CD14-positive monocyte (primary cell): Measurements from ENCODE around the gene KRT2. TPM values are rescaled to one million over a fixed set of nuclear protein-coding genes. Genes with fewer than 3 reads are reported as not detected.

Source experiments
- DNase-seq, 3 donors: peaks; one replicate each; pipeline ENCODE4 v3.0.0-alpha.2; 2011 to 2022
- H2AFZ ChIP-seq: 2 replicates; pipeline ENCODE4 v1.6.0; 2012; ENCODE audit warnings: mild to moderate bottlenecking, low read depth, low read length, inconsistent platforms; ENCODE audit not compliant: insufficient read depth, poor library complexity, severe bottlenecking
- H3K27ac ChIP-seq, 2 donors: 1 replicate in 1 of 2; 2 replicates in 1 of 2; pipeline ENCODE4 v1.5.1; 2012 to 2013; ENCODE audit warnings: low read length in 2 of 2, control low read depth in 1 of 2, inconsistent platforms in 1 of 2, low read depth in 1 of 2, mild to moderate bottlenecking in 1 of 2
- H3K27me3 ChIP-seq, 2 donors: one replicate each; pipeline versions ENCODE4 v1.6.0 to v1.6.1; 2011 to 2013; ENCODE audit warnings: low read length in 2 of 2; ENCODE audit not compliant: control insufficient read depth in 2 of 2, insufficient read depth in 2 of 2
- H3K36me3 ChIP-seq, 2 donors: replicated peaks in 1 of 2; 1 replicate in 1 of 2; 2 replicates in 1 of 2; pipeline versions ENCODE4 v1.5.1 to v1.6.1; 2012 to 2013; ENCODE audit warnings: low read length in 2 of 2, control low read depth in 1 of 2, inconsistent platforms in 1 of 2, mild to moderate bottlenecking in 1 of 2; ENCODE audit not compliant: insufficient read depth in 2 of 2, control insufficient read depth in 1 of 2
- H3K4me1 ChIP-seq, 2 donors: 1 replicate in 1 of 2; 2 replicates in 1 of 2; pipeline versions ENCODE4 v1.5.1 to v1.6.1; 2012 to 2013; ENCODE audit warnings: low read length in 2 of 2, control low read depth in 1 of 2, inconsistent platforms in 1 of 2, mild to moderate bottlenecking in 1 of 2, moderate library complexity in 1 of 2; ENCODE audit not compliant: insufficient read depth in 2 of 2, control insufficient read depth in 1 of 2
- H3K4me2 ChIP-seq: replicated peaks from 2 replicates; pipeline ENCODE3; 2012; ENCODE audit warnings: low read length, moderate library complexity, mild to moderate bottlenecking; ENCODE audit not compliant: poor library complexity, severe bottlenecking; ENCODE audit errors: extremely low read depth
- H3K4me3 ChIP-seq, 3 experiments: fragments of 200-600 bp in 1 of 3; sonication (generic) in 1 of 3; replicated peaks in 1 of 3; 1 replicate in 2 of 3; 2 replicates in 1 of 3; pipeline ENCODE4 v1.5.1; 2011 to 2013; ENCODE audit warnings: low read length in 3 of 3, mild to moderate bottlenecking in 3 of 3, control low read depth in 2 of 3, low read depth in 2 of 3, inconsistent platforms in 1 of 3, moderate library complexity in 1 of 3
- H3K79me2 ChIP-seq: 2 replicates; pipeline ENCODE4 v1.6.0; 2012; ENCODE audit warnings: mild to moderate bottlenecking, control low read depth, inconsistent platforms, low read length, moderate library complexity; ENCODE audit not compliant: insufficient read depth
- H3K9ac ChIP-seq: 2 replicates; pipeline ENCODE4 v1.6.0; 2017; ENCODE audit warnings: low read length, mild to moderate bottlenecking; ENCODE audit not compliant: insufficient read depth, poor library complexity, severe bottlenecking
- H3K9me3 ChIP-seq, 2 donors: replicated peaks in 1 of 2; 1 replicate in 1 of 2; 2 replicates in 1 of 2; pipeline versions ENCODE4 v1.5.1 to v1.6.1; 2012 to 2013; ENCODE audit warnings: low read length in 2 of 2, control low read depth in 1 of 2; ENCODE audit not compliant: control insufficient read depth in 1 of 2, insufficient read depth in 1 of 2
- H4K20me1 ChIP-seq: 2 replicates; pipeline ENCODE4 v1.6.0; 2012; ENCODE audit warnings: mild to moderate bottlenecking, low read length, control low read depth, moderate library complexity; ENCODE audit not compliant: insufficient read depth
- H3K27ac Mint-ChIP-seq, 7 donors: one replicate each; pipeline ENCODE4 v1.8.0; 2020; ENCODE audit warnings: mild to moderate bottlenecking in 7 of 7, mixed read lengths in 7 of 7, moderate library complexity in 6 of 7, inconsistent platforms in 2 of 7
- H3K27me3 Mint-ChIP-seq, 3 donors: one replicate each; pipeline ENCODE4 v1.8.0; 2021 to 2022; ENCODE audit warnings: low read depth in 3 of 3, mild to moderate bottlenecking in 3 of 3, mixed read lengths in 3 of 3, moderate library complexity in 3 of 3, inconsistent platforms in 1 of 3
- H3K36me3 Mint-ChIP-seq, 2 donors: one replicate each; pipeline ENCODE4 v1.8.0; 2020; ENCODE audit warnings: mixed read lengths in 2 of 2, inconsistent platforms in 1 of 2, mild to moderate bottlenecking in 1 of 2
- H3K4me1 Mint-ChIP-seq: one replicate; pipeline ENCODE4 v1.8.0; 2020; ENCODE audit warnings: mild to moderate bottlenecking, mixed read lengths
- H3K4me3 Mint-ChIP-seq, 2 donors: one replicate each; pipeline ENCODE4 v1.8.0; 2020; ENCODE audit warnings: mild to moderate bottlenecking in 2 of 2, mixed read lengths in 2 of 2, moderate library complexity in 1 of 2
- H3K9me3 Mint-ChIP-seq, 7 donors: one replicate each; pipeline ENCODE4 v1.8.0; 2020 to 2022; ENCODE audit warnings: mixed read lengths in 7 of 7, mild to moderate bottlenecking in 6 of 7, moderate library complexity in 6 of 7, inconsistent platforms in 2 of 7
- CTCF ChIP-seq: fragments of 200-600 bp; IDR thresholded peaks from one replicate; pipeline ENCODE4 v1.8.0; 2022; ENCODE audit warnings: antibody characterized with exemption, mild to moderate bottlenecking
- WGBS: methylation state at CpG from one replicate; pipeline ENCODE4 v1.1.5; 2013; ENCODE audit warnings: missing lambda C conversion rate; ENCODE audit not compliant: insufficient coverage; 5-methylcytosine and 5-hydroxymethylcytosine counted together
- intact Hi-C, 2 donors: fragments of 100-400 bp; cut with micrococcal nuclease; formaldehyde crosslinking; loops; one replicate each; pipeline versions ENCODE4 v1.15.0 to v1.15.1; 2023
- polyA plus RNA-seq, 3 donors: library from polyadenylated mRNA; depleted of rRNA in 1 of 3; unstranded in 2 of 3; stranded (reverse) in 1 of 3; fragments of 300-500 nt in 2 of 3; fragments of >200 nt in 1 of 3; fragmentation: Illumina TruSeq in 2 of 3; gene quantifications; 1 replicate in 2 of 3; 2 replicates in 1 of 3; pipeline ENCODE4 v1.2.3, GENCODE V29; 2012 to 2021

Gene KRT2
- polyA plus RNA-seq, 3 donors: not detected

GRCh38 chr12:52699960-52700359, 47.9 kb upstream of the KRT2 start:
- no peaks in the 10 kb centered on the region for H3K4me1 ChIP-seq
- H3K4me2 ChIP-seq: no peak overlapping the region
- H3K27ac ChIP-seq: no peak overlapping the region
- no CpG with 5 or more reads among the region's 2 CpGs for WGBS
- no peak for DNase-seq
- no peak overlapping the region for H3K9ac ChIP-seq
- no peak overlapping the region for H2AFZ ChIP-seq
- no peaks in the 10 kb centered on the region for H3K9me3 ChIP-seq
- no peak overlapping the region for H3K4me3 ChIP-seq
- no peaks in the 10 kb centered on the region for H4K20me1 ChIP-seq
- intact Hi-C loops: no loop called here
- Mint-ChIP-seq H3K9me3 (no peaks in the 10 kb centered on the region), H3K27me3 (peaks cover 1 to 5% (median 4%) of the 10 kb centered on the region in 3 donors), H3K36me3 (no peaks in the 10 kb centered on the region), H3K27ac (no peak overlapping the region), H3K4me1 (no peaks in the 10 kb centered on the region), H3K4me3 (no peak overlapping the region)
- no peak for TF ChIP-seq CTCF
- no peaks in the 10 kb centered on the region for H3K36me3 ChIP-seq
- no peaks in the 10 kb centered on the region for H3K27me3 ChIP-seq
- no peaks in the 10 kb centered on the region for H3K79me2 ChIP-seq

- no peak overlapping the region for H3K4me2 ChIP-seq
- H3K27ac ChIP-seq: no peak overlapping the region
- no peaks in the 10 kb centered on the region for H3K9me3 Mint-ChIP-seq
- 96% methylated on average over 2 of the region's 2 CpGs for WGBS
- H3K36me3 Mint-ChIP-seq: no peaks in the 10 kb centered on the region
- intact Hi-C loops: no loop called here
- H3K4me3 Mint-ChIP-seq: no peak overlapping the region
- no peak for TF ChIP-seq CTCF
- no peaks in the 10 kb centered on the region for H3K27me3 ChIP-seq
- H2AFZ ChIP-seq: no peak overlapping the region
- no peaks in the 10 kb centered on the region for H3K9me3 ChIP-seq
- H3K36me3 ChIP-seq: no peaks in the 10 kb centered on the region
- H3K4me3 ChIP-seq: no peak overlapping the region
- H3K27ac Mint-ChIP-seq: no peak overlapping the region
- H4K20me1 ChIP-seq: no peaks in the 10 kb centered on the region
- no peaks in the 10 kb centered on the region for H3K4me1 ChIP-seq
- no peak overlapping the region for H3K9ac ChIP-seq
- H3K79me2 ChIP-seq: no peaks in the 10 kb centered on the region
- no peaks in the 10 kb centered on the region for H3K4me1 Mint-ChIP-seq
- H3K27me3 Mint-ChIP-seq: peaks cover 0 to 5% (median 2%) of the 10 kb centered on the region in 3 donors
- no peak for DNase-seq
Measured at GRCh38 chr12:52699373-52699772, 47.4 kb upstream of the KRT2 start.
